Right lobe of liver (tissue), 4 donors: ENCODE results near the gene EPHB1.

Experiments
- POLR2A ChIP-seq: fragments of 450-650 bp; IDR thresholded peaks from one replicate; pipeline ENCODE4 v1.6.1; 2017; ENCODE audit warnings: antibody characterized with exemption, mild to moderate bottlenecking
- TF ChIP-seq, protein P1 (sequence below), 4 donors: fragments of 200-600 bp in 3 of 4; fragments of 450-650 bp in 1 of 4; IDR thresholded peaks; one replicate each; pipeline versions ENCODE4 v1.5.1 to v1.8.0; 2016 to 2022; ENCODE audit warnings: antibody characterized with exemption in 4 of 4, mild to moderate bottlenecking in 2 of 4
- donor health status: DM: no; HTN: no; CAD: no.
- donor health status: DM: no; HTN: no; CAD: no.
- donor health status: DM: no; HTN: yes; CAD: no.

DNA sequence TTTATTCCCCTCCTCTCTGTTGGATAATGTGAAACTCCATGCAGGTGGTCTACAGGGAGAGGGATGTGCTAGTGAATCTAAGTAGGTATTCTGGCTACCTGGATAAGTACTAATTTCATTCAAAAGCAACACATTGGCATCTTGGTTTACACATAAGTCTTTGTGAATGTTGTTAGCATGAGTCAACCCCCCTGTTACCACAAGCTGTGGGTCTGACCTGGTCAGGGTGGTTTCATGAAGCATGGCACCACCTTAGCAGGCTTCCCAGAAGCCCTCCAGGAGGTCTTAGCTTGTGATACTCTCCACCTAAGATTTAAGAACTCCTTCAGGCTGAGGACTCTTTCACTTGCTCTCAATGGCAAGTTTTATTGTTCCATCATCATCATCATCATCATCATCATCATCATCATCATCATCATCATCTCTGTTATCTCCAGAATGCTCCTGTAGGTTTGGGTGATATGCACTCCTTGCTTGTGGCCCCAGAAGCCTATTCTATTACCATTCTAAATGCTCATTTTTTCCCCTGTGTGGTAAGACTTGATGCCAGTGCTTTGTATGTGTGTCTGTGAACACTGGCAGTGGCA is 62.8 kb downstream of the EPHB1 start:
- TF ChIP-seq, protein P1, sequence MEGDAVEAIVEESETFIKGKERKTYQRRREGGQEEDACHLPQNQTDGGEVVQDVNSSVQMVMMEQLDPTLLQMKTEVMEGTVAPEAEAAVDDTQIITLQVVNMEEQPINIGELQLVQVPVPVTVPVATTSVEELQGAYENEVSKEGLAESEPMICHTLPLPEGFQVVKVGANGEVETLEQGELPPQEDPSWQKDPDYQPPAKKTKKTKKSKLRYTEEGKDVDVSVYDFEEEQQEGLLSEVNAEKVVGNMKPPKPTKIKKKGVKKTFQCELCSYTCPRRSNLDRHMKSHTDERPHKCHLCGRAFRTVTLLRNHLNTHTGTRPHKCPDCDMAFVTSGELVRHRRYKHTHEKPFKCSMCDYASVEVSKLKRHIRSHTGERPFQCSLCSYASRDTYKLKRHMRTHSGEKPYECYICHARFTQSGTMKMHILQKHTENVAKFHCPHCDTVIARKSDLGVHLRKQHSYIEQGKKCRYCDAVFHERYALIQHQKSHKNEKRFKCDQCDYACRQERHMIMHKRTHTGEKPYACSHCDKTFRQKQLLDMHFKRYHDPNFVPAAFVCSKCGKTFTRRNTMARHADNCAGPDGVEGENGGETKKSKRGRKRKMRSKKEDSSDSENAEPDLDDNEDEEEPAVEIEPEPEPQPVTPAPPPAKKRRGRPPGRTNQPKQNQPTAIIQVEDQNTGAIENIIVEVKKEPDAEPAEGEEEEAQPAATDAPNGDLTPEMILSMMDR (IDR thresholded peaks at IDR 0.05): no peak
- TF ChIP-seq POLR2A: no peak
